Hippocampal formation (tissue), 2 donors: ENCODE results near the gene PTPRD.
"Not testable (repeated sequence)": the region's sequence is repeated elsewhere in the genome, so short reads cannot be mapped to it uniquely, and the experiment has no call there.

Experiments used
- DNase-seq, 2 donors: peaks; one replicate each; lab custom pipeline; 2025; lab: John Stamatoyannopoulos, UW

The PTPRD gene

DNA sequence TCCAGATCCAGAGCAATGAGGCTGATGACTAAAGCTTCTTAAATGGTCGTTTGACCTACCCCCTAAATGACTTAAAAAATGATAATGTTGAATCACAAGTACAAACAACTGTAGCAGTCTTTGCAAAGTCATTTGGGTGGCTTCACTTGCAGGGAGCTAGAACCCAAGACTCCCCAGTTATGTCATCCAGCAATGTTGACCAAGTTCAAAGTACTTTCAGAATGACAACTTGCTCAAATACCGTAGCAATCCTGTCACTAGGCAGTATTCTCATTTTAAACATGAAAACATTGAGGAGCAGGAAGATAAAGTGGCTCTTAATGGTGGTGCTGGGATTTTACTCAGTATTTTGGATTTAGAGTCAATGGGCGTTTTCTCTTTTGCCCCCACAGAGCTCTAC, 1596.2 kb downstream of the PTPRD start:
- DNase-seq: no peak

GRCh38 chr9:9004810-9005209, 1608.0 kb downstream of the PTPRD start:
- peak in 1 of 2 donors; percentile 3 for DNase-seq

GRCh38 chr9:9002826-9003583, 1609.8 kb downstream of the PTPRD start:
- DNase-seq: peak; percentile 24 to 72

DNA sequence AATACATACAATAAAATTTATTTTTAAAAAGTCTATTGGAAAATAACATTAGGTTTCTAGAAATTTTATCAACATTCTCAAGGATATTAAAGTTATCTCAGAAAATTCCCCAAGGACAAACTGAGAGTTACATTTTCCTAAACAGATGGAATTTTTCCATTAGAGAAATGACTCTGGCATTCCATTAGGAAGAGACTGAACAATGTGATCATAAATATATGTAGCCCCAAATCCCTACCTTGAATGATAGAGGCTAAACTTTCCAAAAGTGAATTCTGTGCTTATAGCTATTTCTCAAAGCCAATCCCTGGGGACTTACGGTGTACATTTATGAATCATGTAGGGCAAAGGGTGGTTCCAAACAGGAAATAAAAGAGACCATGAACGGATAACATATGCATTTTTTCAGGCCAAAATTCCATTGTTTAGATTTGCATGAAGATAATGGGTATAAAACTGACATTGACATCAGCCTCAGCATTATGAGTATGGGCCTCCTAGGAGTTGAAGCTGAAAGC, 1632.2 kb downstream of the PTPRD start:
- no peak for DNase-seq

- DNase-seq: no peak
These were observed 1634.5 kb downstream of the PTPRD start for GRCh38 chr9:8978334-8978733.

GRCh38 chr9:8968350-8968749, 1644.5 kb downstream of the PTPRD start:
- DNase-seq: not testable (repeated sequence)

DNA sequence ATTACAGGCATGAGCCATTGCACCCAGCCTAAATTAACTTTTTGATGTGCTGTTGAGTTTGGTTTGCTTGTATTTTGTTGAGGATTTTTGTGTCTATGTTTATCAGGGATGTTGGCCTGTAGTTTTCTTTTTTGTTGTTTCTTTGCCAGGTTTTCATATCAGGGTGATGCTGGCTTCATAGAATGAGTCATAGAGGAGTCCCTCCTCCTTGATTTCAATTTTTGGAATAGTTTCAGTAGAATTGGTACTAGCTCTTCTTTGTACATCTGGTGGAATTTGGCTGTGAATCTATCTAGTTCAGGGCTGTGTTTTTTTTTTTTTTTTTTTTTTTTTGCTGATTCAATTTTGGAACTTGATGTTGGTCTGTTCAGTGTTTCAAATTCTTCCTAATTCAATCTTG, 1648.9 kb downstream of the PTPRD start:
- no peak for DNase-seq

GRCh38 chr9:8962084-8962483, 1650.7 kb downstream of the PTPRD start:
- DNase-seq: no peak

GRCh38 chr9:8961186-8961851, 1651.5 kb downstream of the PTPRD start:
- DNase-seq: no peak

DNA sequence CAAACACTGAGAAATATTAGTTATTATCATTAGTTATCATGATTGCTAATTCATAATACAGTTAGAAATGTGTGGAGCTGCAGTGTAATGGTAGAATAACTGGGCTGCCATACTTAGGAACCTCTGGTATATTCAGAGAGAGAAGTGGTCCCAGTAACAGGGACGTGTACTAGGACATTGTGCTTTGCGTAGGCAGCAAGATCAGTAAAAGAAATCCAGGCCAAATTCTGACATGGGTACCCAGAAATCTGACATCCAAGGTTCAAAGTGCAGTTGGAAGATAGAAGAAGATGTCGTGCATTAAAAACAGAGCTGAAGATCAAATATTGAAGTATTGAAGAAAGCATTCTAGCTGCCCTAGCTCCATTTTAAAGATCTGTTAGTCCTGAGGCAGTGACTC, 1652.5 kb downstream of the PTPRD start:
- DNase-seq: no peak

GRCh38 chr9:8958358-8958757, 1654.4 kb downstream of the PTPRD start:
- no peak for DNase-seq

- DNase-seq: no peak
These were observed 1657.5 kb downstream of the PTPRD start for GRCh38 chr9:8955315-8955714.

DNA sequence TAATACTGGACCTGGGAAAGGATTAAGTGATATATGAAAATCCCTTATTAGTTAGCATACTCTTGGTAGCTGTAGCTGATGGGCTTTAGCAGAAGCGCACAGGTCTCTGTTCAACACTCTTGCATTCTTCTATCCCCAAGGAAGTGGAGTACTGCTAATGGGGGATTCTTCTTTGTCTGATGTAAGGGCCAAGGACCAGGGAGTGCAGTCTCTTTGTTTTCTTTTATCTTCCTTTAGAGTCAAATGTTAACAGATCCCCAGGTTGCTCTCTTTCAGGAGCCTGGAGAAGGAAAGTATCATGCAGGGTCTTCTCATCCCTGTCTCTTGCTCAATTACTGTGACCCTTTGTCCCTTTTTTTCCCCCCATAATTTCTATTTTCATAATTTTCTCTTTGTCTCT, 1666.3 kb downstream of the PTPRD start:
- DNase-seq: no peak

DNA sequence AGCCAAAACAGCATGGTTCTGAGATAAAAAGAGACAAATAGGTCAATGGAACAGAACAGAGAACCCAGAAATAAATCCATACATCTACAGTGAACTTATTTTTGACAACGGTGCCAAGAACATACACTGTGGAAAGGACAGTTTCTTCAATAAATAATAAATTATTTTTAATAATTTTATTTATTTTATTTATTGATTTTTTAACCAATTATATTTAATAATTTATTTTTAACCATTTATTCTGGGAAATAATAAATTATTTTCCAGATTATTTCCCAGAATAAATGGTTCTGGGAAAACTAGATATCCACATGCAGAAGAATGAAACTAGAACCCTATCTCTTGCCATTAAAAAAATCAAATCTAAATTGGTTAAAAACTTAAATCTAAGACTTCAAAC, 1669.4 kb downstream of the PTPRD start:
- no peak for DNase-seq

GRCh38 chr9:8940650-8941049, 1672.2 kb downstream of the PTPRD start:
- DNase-seq: no peak

- no peak for DNase-seq
These were observed 1686.3 kb downstream of the PTPRD start for GRCh38 chr9:8926461-8926860.

GRCh38 chr9:8924562-8924961, 1688.2 kb downstream of the PTPRD start:
- no peak for DNase-seq

DNA sequence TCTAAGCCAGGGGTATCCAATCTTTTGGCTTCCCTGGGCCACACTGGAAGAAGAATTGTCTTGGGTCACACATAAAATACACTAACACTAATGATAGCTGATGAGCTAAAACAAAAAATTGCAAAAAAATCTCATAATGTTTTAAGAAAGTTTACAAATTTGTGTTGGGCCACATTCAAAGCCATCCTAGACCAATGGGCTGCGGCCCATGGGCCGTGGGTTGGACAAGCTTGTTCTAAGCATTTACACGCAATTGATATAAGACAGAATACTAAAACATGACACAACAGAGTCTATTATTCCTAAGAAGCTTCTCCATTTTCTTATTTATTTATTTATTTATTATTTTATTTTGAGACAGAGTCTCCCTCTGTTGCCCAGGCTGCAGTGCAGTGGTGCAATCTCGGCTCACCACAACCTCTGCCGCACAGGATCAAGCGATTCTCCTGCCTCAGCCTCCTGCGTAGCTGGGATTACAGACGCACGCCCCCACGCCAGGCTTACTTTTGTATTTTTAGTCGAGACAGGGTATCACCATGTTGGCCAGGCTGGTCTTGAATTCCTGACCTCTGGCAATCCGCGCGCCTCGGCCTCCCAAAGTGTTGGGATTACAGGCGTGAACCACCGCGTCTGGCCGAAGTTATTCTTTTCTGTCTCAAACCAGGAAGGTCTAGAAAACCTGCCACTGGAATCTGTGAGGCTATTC, 1692.2 kb downstream of the PTPRD start:
- not testable (repeated sequence) for DNase-seq

- DNase-seq: no peak
These were observed 1694.7 kb downstream of the PTPRD start for GRCh38 chr9:8917956-8918739.

DNA sequence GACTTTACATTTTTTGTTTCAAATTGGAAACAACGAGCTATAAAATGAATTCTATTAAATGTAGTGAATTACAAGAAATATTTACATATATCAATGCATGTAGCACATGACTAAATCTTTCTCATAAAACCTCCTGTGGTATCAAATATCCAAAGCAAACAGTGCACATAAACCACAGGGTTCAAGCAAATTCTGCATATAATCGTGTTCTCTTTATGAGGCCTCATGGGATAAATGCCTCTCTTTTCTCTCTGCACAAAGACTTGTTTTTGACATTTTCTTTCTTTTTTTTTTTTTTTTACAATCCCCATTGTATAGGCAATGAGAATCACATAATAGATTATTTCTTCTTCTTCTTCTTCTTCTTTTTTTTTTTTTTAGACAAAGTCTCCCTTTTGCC, 1696.0 kb downstream of the PTPRD start:
- peak in 1 of 2 donors; percentile 69 for DNase-seq

GRCh38 chr9:8907868-8908267, 1704.9 kb downstream of the PTPRD start:
- DNase-seq: no peak

DNA sequence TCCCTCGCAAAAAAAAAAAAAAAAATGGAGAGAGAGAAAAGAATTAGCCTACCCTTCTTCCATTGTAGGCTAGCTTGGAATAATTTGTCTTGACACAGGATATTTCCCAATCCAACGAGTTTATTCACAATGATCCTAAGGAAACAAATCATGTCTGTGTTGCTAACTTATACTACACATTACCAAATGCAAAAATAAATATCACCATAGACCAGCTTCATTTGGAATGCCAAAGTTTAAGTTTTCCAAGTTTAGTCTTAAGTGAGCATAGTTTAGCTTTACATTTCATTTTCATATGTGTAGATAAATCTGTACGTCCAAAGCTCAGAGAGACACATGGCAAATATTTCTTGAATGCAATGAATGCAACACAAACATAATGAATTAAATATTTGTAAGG, 1707.1 kb downstream of the PTPRD start:
- DNase-seq: no peak
